Measurements from ENCODE around the gene ABHD17B. TPM values are rescaled to one million over a fixed set of nuclear protein-coding genes. Genes with fewer than 3 reads are reported as not detected.
A peak's percentile ranks its signal among the peaks of the same experiment; 100 is the strongest.
"Not testable (repeated sequence)": the region's sequence is repeated elsewhere in the genome, so short reads cannot be mapped to it uniquely, and the experiment has no call there.

Gene ABHD17B
- polyA plus RNA-seq, 4 donors = 28.3 to 30.8 (median 29.7) TPM

DNA sequence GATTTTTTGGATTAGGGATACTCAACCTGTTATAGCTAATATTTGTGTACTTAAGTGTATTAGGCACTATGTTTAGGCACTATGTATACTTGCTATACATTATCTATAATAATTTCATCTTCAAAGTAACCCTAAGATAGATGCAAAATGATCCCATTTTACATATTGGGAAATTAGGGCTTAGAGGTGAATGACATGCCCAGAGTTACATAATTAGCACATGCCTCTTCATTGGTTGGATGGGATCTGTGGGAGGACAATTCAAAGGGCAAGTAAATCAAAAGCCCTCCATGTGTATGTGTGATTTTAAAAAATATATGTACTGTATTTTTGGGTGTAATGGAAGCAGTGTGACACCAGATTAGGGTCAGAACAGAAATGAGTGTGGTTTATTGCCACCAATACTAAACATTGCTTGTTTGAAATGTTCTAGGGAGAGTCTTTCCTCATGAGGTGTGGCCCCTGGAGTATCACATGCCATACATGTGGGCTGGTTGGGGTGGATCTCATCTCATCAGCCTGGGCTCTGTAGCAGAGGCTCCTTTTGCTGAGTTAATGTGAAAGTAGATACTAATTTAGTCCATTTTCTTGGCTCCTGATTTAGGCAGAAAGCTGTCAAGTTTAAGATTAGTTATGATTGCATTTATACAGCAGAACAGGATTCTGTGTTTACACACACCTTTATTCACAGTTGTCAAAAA is 6.0 kb upstream of the ABHD17B start:
- no peak for DNase-seq (ENCODE audit: low read depth in 4 of 4, low spot score in 3 of 4)

DNA sequence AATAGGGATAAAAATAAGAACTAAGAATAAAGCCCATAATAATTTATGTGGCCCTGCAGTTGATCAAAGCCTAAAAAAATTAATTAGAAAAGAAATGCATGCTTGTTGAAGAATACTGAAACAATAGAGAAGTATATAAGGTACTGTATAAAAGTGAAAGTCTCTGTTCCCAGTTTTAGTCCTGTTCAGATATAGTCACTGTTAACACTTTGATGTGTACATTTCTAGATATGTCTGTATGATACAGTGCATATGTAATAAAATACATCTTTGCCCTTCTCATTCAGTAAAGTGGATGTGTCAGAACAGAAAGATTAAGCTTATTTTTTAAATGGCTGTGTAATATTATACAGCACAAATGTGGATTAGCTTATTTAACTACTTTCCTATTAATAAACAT is 4.5 kb upstream of the ABHD17B start:
- no peak for DNase-seq (ENCODE audit: low read depth in 4 of 4, low spot score in 3 of 4)

DNA sequence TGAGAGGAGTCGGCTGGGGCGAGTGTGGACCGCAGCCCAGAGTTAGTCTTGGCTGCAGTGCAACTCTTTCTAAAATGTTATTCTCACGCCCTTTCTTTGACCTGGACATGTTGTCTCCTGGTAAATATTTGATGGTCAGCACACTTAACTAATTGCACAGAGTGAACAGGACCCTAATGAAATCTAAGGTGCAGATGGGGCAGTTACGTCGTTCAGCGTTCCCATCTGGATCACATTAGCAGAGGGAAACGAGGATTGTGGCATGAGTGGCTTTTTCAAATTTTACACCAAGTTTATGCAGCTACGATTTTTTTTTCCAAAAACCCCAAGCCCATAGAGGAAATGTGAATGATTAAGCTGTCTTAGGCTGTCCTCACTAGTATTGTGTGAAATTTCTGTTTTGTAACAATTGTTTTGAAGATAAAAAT is 929 bp upstream of the ABHD17B start:
- DNase-seq (ENCODE audit: low read depth in 4 of 4, low spot score in 3 of 4) = peak in 1 of 4 donors; percentile 15

DNA sequence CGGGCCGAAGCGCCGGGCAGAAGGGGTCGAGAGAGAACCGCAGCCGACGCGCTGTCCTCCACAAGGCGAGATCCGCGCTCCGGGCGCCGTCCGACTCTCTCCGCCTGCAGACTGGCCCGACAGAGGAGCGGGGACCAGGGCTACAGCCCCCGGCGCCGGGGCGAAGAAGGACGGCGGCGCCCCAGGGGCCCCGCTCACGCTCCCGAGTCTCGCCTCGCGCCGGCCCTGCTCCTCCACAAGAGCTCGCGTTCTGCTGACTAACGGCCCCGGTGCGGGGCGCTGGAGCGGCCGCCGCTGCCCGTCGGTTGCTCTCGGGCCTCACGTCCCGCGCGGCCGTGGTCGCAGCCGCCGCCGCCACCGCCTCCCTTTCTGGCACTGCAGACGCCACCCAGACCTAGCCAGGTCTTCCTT is 338 bp downstream of the ABHD17B start:
- peak in 2 of 4 donors; percentile 36 to 61 for DNase-seq (ENCODE audit: low read depth in 4 of 4, low spot score in 3 of 4)

DNA sequence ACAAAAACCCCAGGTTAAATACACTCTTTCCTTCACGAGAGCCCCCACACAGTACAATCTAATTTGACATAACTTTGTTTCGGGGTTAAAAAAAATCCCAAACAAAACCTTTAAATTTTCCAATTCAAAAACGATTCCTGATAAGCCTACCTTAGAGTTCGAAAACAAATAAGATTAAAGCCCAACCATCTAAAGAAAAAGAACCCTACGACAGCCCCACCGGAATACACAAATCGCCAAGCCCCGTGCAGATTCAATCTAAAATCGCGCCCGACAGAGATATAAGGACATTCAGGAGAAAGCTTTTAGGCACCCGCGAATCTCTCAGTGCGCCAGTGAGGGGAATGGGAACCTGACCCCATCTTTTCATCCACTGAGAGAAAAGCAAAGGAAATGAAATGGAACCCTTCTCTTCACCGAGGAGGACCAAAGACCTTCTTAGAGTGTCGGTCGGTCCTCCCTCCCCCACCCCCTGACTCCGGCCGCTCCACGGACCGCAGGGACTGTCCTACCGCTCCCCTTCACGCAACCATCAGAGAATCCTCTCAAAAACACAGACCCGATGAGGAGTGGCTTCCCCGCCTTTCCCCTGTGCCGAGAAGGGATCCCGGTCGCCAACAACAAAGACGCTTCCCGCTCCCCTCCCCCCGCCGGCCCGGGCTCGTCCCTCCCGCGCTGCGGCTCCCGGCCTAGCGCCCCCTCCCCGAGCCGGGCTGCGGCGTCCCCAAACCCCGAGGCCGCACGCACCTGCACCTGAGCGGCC is 925 bp downstream of the ABHD17B start:
- peak; percentile 31 to 52 (median 42) for DNase-seq (ENCODE audit: low read depth in 4 of 4, low spot score in 3 of 4)

- no peak for DNase-seq (ENCODE audit: low read depth in 4 of 4, low spot score in 3 of 4)
Measured at GRCh38 chr9:71908825-71909224, 2.2 kb downstream of the ABHD17B start.

- no peak for DNase-seq (ENCODE audit: low read depth in 4 of 4, low spot score in 3 of 4)
Measured at GRCh38 chr9:71904076-71904475, 6.9 kb downstream of the ABHD17B start.

DNA sequence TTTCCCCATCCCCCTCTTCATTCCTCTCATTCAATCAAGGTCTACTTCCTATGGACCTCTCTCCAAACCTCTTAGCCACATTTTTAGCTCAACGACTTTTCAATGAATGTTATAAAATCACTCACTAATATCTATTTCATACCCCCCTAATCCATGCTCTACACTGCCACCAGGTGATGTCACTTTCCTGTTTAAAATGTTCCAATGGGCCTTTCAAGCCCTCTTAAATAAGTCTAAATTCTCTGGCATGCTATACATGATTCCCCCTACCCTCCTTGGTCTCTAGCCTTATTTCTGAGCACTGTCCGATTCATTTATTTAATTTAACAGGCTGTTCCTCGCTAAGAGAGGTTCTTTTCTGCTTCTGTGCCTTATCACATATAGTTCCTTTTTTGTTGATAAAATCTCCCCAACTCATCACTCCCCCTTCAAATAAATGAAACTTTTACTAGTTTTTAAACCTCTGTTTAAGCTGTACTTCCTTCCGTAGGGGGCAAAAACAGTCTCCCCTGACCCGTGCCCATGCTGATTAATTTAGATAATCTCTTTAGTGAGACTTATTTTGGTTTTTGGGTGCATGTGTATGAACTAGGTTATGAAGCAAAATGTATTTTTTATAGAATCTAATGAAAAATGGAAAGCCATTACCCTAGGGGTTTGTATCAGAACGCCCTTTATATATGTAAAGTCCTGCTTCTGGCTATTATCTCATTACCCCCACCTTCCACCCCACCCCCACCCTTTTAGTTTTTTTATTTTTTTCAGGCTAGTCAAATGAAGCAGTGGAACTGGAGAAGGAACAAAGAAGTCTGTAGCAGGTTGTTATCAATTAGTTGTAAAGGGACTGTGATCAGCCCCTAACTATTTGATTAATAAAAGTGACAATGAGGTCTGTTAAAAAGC is 9.0 kb downstream of the ABHD17B start:
- DNase-seq (ENCODE audit: low read depth in 4 of 4, low spot score in 3 of 4) = no peak

DNA sequence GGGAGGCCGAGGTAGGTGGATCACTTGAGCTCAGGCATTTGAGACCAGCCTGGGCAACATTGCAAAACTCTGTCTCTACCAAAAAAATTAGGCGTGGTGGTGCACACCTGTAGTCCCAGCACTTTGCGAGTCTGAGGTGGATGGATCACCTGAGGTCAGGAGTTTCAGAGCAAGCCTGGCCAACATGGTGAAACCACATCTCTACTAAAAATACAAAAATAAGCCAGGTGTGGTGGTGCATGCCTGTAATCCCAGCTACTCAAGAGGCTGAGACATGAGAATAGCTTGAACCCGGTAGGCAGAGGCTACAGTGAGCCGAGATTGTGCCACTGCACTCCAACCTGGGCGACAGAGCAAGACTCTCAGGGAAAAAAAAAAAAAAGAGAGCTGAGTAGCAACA is 12.2 kb downstream of the ABHD17B start:
- DNase-seq (ENCODE audit: low read depth in 4 of 4, low spot score in 3 of 4) = not testable (repeated sequence)

DNA sequence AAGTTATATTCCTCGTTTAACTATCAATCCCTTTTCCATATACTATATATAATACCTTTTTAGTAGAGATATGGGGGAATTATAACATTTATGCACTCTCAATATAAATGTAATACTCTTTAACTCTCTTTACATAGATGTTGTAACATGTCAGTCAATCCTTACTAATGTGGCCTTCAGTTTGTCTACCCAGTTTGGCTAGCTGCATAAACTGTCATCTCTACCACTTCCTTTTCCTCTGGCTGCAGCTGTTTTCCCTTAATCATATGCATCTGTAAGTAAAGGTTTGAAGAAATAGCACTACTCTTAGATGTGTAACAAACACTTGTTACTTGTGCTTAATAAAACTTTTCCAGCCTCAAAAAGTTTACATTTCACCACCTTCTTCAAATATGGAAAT is 13.4 kb downstream of the ABHD17B start:
- DNase-seq (ENCODE audit: low read depth in 4 of 4, low spot score in 3 of 4) = no peak

DNA sequence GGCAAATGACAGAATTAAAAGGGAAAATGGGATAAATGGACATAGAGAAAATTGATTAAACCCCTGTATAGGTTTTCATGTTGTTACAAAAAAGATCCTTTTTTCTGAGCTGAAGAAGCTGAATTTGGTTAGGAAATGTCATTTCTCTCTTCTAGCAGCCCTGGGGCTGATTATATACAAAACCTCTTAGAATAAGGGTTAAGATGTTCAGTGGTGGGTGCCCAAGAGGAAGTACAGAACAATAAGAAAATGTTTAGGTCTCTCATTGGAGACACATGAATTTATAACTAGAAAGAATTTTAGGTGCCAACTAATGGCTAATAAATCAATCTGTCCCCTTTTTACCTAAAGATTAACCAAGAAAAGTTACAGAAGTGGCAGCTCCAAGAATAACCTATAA is 14.2 kb downstream of the ABHD17B start:
- DNase-seq (ENCODE audit: low read depth in 4 of 4, low spot score in 3 of 4) = no peak

- DNase-seq (ENCODE audit: low read depth in 4 of 4, low spot score in 3 of 4) = no peak
Measured at GRCh38 chr9:71895955-71896354, 15.0 kb downstream of the ABHD17B start.

DNA sequence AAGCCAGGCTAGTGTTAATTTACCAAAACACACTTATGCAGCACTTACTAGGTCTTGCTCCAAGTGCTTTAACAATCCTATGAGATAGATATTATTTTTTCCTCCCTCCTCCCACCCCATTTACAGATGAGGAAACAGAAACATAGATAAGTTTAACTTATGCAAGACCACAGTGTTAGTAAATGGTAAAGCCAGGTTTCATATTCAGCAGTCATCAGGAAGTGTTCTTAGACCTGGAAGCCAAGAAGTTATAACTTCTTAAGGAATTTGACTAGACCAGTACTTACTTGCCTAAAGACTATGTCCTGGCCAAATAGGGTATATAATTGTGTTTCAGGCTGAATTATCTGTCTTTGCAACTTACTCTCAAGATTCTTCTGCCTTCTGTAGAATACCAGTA is 15.9 kb downstream of the ABHD17B start:
- no peak for DNase-seq (ENCODE audit: low read depth in 4 of 4, low spot score in 3 of 4)

GRCh38 chr9:71891557-71892189 is 19.3 kb downstream of the ABHD17B start:
- no peak for DNase-seq (ENCODE audit: low read depth in 4 of 4, low spot score in 3 of 4)

- no peak for DNase-seq (ENCODE audit: low read depth in 4 of 4, low spot score in 3 of 4)
Measured at GRCh38 chr9:71890042-71890679, 20.8 kb downstream of the ABHD17B start.

- DNase-seq (ENCODE audit: low read depth in 4 of 4, low spot score in 3 of 4) = no peak
Measured at GRCh38 chr9:71887362-71887761, 23.6 kb downstream of the ABHD17B start.

- no peak for DNase-seq (ENCODE audit: low read depth in 4 of 4, low spot score in 3 of 4)
Measured at GRCh38 chr9:71886541-71886940, 24.5 kb downstream of the ABHD17B start.

DNA sequence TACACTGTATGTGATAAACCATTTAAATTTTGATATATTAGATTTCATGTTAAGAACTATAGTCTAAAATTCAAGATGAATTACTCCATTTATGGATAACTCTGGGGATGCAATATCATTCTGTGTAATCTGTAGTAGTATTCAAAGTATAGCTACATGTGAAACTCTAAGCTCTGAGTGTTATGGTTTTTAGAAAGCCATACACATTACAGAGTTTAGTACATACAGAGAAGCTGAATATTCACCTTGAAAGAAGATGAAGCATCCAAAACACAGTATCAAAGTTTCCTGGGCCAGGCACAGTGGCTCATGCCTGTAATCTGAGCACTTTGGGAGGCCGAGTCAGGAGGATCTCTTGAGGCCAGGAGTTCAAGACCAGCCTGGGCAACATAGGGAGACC is 25.0 kb downstream of the ABHD17B start:
- DNase-seq (ENCODE audit: low read depth in 4 of 4, low spot score in 3 of 4) = no peak

DNA sequence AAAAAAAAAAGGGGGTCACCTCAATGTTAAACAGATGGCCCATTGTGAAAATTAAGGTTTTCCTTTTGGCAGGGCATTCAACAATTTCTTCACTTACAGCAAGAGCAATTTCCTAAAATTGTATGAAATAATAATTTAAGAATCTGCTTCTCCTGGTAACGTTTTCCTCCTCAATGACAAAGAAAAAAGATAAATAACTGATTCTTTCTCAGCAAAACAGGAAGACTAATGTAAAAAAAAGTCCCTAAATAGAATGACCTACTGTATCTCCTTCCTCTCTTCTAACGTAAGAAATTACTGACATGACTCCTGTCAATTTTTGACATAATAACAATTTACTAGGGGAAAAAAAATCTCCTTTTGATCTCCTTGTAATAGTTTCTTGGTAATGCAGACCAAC is 25.5 kb downstream of the ABHD17B start:
- no peak for DNase-seq (ENCODE audit: low read depth in 4 of 4, low spot score in 3 of 4)

DNA sequence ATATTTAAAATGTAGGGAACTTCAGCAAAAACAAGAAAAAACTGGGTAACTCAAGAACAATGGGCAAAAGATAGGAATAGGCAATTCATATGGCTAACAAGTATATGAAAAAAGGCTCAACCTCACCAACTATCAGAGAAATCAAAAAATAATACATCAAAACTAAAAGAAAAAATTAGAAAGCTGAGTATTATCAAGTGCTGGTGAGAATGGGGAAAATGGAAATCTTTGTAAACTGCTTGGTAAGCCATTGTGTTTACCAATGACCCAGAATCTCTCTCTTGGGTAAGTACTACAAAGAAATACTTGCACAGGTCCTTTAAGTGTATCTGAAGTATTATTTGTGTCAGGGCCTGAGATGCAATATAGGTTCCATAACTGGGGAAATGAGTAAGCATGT is 27.0 kb downstream of the ABHD17B start:
- no peak for DNase-seq (ENCODE audit: low read depth in 4 of 4, low spot score in 3 of 4)
